C4-2B (cell line): ENCODE data around the gene SULT4A1.

Experiments
- H3K27ac ChIP-seq: fragments of 450-650 bp; 2 replicates; pipeline ENCODE4 v1.5.1; 2017
- ZFX ChIP-seq: fragments of 450-650 bp; IDR thresholded peaks from 2 replicates; pipeline ENCODE4 v1.6.1; 2017
- TF ChIP-seq, protein P1 (sequence below): fragments of 450-650 bp; conservative IDR thresholded peaks from 2 replicates; pipeline ENCODE4 v1.5.1; 2017; ENCODE audit warnings: mild to moderate bottlenecking

Gene SULT4A1

DNA sequence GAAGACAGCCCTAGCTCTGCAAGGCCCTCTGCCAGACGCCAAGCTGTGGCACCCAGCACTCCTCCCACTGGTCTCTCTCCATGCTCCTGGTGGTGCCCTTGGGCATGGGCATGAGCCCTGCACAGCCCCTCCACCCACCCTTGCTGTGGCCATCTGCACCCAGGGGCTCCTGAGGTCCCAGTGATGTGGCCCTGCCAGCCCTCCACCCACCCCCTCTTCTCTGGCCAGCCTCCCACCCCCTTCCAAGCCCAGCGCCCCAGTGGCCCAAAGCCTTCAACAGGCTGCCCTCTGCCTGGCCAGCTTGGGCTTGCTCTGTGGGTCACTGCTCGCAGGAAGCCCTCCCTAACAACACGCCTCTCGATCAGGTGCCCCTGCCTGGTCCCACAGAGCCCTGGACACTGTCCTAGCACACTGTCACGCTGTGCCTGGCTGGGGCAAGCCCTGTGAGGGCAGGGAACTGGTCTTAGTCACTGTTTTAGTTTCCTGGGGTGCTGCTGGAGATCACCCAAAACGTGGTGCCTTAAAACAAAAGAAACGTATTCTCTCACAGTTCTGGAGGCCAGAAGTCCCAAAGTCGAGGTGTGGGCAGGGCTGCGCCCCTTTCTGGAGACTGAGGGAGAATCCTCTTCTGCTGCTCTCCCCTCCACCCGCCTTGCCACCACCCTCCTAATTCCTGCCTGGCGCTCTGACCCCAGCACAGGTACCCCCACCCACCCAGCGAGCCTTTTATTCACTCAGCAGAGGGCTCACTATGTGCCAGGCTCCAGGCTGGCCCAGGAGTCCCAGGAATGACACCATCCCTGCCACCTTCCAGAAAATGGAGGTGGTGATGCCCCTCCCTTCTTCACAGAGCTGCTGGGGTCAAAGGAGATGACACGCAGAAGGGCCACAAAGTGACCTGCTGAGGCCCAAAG, 14.7 kb downstream of the SULT4A1 start:
- H3K27ac ChIP-seq = no peak overlapping the region
- TF ChIP-seq, protein P1, sequence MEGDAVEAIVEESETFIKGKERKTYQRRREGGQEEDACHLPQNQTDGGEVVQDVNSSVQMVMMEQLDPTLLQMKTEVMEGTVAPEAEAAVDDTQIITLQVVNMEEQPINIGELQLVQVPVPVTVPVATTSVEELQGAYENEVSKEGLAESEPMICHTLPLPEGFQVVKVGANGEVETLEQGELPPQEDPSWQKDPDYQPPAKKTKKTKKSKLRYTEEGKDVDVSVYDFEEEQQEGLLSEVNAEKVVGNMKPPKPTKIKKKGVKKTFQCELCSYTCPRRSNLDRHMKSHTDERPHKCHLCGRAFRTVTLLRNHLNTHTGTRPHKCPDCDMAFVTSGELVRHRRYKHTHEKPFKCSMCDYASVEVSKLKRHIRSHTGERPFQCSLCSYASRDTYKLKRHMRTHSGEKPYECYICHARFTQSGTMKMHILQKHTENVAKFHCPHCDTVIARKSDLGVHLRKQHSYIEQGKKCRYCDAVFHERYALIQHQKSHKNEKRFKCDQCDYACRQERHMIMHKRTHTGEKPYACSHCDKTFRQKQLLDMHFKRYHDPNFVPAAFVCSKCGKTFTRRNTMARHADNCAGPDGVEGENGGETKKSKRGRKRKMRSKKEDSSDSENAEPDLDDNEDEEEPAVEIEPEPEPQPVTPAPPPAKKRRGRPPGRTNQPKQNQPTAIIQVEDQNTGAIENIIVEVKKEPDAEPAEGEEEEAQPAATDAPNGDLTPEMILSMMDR = no peak
- TF ChIP-seq ZFX = no peak

GRCh38 chr22:43846966-43847365, 15.3 kb downstream of the SULT4A1 start:
- TF ChIP-seq ZFX = no peak
- TF ChIP-seq, protein P1 = no peak

DNA sequence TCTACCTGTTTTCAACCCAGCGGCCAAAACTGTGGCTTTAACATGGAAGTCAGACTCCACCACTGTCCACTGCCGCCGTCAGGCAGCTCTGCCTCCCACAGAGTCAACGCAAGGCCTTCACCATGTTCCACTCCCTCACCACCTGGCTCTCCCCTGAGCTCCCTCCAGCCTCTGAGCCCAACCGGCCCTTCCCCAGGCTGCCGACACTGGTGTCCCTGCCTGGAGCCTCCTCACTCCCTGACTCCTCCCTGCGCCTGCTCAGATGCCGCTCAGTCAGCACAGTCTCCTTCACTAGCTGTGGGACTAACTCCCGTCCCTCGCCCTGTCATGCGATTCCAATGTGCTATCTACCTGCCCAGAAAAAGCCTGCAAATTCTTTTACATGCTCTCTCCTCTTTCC, 16.3 kb downstream of the SULT4A1 start:
- no peak overlapping the region for H3K27ac ChIP-seq
- no peak for TF ChIP-seq ZFX
- TF ChIP-seq, protein P1 = no peak

More at GRCh38 chr22:43846966-43847365, 15.3 kb downstream of the SULT4A1 start:
- no peak overlapping the region for H3K27ac ChIP-seq

DNA sequence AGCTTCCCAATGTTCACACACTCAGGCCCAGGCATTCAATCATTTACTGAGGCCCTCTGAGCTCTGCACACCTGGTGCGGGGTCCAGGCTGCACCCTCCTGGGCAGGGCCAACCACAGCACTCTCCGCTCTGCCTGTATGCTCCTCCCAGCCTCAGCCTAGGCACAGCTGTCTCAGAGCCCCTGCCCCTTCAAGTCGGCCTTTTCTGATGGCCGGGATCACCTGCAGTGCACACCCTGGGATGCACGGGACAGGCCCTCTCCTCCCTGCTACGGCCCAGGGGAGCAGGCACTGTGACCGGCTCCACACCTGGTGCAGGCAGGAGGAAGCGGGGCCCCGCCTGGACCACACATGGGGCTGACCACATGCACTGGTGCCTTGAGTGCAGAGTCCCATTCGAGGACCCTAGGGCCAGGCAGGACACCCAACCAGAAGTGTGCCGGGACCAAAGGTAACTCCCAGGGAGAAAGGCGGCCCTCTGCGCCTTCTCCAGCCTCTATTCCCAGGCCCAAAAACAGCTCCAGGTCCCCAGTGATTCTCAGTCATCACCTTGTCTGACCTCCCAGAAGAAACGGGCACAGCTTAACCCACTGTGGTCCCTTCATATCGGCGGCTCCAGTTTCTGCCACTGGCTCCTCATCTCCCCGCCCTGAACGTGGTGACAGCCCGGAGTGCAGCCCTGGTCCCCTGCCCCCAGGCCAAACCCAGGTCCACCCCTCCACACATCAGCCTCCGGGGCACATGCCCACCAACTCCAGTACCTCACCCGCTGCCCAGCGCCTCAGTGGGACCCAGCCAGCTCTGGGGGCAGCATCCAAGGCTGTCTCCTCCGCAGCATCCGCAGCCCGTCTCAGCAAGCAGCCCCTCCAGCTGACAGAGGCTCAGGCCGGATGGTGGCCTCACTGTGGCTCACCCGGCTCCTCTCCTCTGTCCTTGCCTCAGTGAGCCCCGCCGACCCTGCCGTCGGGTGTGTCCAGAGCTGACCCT, 17.5 kb downstream of the SULT4A1 start:
- H3K27ac ChIP-seq = no peak overlapping the region
- no peak for TF ChIP-seq ZFX
- TF ChIP-seq, protein P1 = no peak

DNA sequence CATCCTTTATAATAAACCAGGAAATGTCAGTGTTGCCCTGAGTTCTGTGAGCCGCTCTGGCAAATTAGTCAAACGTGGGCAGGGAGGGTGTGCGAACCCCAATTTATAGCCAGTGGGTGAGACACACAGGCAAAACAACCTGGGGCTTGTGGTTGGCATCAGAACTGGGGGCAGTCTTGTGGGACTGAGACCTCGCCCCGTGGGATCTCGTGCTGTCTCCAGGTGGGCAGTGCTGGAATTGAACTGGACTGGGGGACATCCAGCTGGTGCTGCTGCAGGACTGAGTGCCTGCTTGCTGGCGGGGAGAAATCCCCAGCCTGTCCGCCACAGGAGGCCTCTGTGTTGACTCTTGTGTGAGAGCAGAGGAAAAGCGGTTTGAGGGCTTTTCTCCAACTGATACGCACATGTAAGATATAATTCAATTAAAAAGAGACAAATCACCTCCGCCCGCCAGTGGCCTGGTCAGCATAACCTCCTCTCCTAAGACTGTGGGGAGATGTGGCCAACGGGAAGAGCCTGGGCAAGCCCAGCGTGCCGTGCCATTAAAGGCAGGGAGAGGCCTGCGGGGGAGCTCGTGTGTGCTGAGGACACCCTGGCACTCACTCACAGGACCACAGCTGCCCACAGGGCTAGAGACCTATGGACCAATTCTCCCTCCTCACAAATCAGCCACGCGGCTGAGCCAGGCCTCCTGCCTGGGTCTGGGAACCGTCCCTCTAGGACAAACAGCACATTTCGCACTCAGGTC, 18.4 kb downstream of the SULT4A1 start:
- TF ChIP-seq, protein P1 = no peak
- no peak for TF ChIP-seq ZFX

DNA sequence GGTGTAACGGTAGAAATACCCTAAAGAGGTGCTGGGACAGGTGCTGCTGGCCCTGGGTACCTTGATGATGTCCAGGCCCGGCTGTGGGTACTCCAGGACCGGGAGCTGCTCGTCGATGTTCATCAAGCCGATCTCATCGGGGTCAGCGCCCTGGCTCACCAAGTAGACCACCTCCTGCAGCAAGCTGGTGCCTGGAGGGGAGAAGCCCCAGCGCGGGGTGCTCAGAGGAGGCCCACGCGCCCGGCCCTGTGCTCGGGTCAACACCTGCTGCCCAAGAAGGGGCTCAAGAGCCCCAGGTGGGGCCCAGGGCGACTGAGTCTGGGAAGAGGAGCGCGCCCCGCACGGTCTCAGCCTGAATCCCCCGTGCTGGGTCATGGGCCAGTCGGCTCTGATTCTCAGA, 20.6 kb downstream of the SULT4A1 start:
- TF ChIP-seq ZFX = no peak
- TF ChIP-seq, protein P1 = no peak
- H3K27ac ChIP-seq = no peak overlapping the region

More for the DNA sequence above, 18.4 kb downstream of the SULT4A1 start:
- no peak overlapping the region for H3K27ac ChIP-seq
